Vagina (tissue), 2 donors: ENCODE data around the gene SAMD4B.

Experiments
- POLR2A ChIP-seq, 2 donors: fragments of 450-650 bp; IDR thresholded peaks; one replicate each; pipeline ENCODE4 v1.6.1; 2017; ENCODE audit warnings: antibody characterized with exemption in 2 of 2, mild to moderate bottlenecking in 2 of 2, moderate library complexity in 2 of 2
- TF ChIP-seq, protein P1 (sequence below), 3 experiments: fragments of 450-650 bp in 2 of 3; fragments of 200-600 bp in 1 of 3; sonication (generic) in 1 of 3; IDR thresholded peaks; one replicate each; pipeline ENCODE4 v1.5.1; 2017 to 2019; ENCODE audit warnings: antibody characterized with exemption in 3 of 3, mild to moderate bottlenecking in 2 of 3, moderate library complexity in 2 of 3

GRCh38 chr19:39408392-39409207 is 66.4 kb downstream of the SAMD4B start:
- TF ChIP-seq, protein P1, sequence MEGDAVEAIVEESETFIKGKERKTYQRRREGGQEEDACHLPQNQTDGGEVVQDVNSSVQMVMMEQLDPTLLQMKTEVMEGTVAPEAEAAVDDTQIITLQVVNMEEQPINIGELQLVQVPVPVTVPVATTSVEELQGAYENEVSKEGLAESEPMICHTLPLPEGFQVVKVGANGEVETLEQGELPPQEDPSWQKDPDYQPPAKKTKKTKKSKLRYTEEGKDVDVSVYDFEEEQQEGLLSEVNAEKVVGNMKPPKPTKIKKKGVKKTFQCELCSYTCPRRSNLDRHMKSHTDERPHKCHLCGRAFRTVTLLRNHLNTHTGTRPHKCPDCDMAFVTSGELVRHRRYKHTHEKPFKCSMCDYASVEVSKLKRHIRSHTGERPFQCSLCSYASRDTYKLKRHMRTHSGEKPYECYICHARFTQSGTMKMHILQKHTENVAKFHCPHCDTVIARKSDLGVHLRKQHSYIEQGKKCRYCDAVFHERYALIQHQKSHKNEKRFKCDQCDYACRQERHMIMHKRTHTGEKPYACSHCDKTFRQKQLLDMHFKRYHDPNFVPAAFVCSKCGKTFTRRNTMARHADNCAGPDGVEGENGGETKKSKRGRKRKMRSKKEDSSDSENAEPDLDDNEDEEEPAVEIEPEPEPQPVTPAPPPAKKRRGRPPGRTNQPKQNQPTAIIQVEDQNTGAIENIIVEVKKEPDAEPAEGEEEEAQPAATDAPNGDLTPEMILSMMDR (IDR thresholded peaks at IDR 0.05): no peak
- peak in 1 of 2 donors; percentile 14 for TF ChIP-seq POLR2A (IDR thresholded peaks at IDR 0.05)
